HepG2 (cell line): Measurements from ENCODE around the gene CBLB. TPM values are rescaled to one million over a fixed set of nuclear protein-coding genes. Genes with fewer than 3 reads are reported as not detected.

Source experiments
- CENPT ChIP-seq: sonication (generic); formaldehyde crosslinking; IDR thresholded peaks from 2 replicates; pipeline ENCODE4 v1.8.0; 2022; ENCODE audit warnings: low read depth, mild to moderate bottlenecking, moderate library complexity, missing genetic modification reagents
- FOXK2 ChIP-seq: fragments of 450-650 bp; IDR thresholded peaks from 2 replicates; pipeline ENCODE4 v1.6.1; 2016
- GMEB1 ChIP-seq: sonication (generic); formaldehyde crosslinking; IDR thresholded peaks from 2 replicates; pipeline ENCODE4 v1.5.1; 2020; ENCODE audit warnings: missing genetic modification reagents, mild to moderate bottlenecking, borderline replicate concordance
- HINFP ChIP-seq: sonication (generic); formaldehyde crosslinking; IDR thresholded peaks from 2 replicates; pipeline ENCODE4 v1.4.0; 2020; ENCODE audit warnings: low read depth, mild to moderate bottlenecking, missing genetic modification reagents
- HNRNPUL1 ChIP-seq: fragments of 200-400 bp; formaldehyde crosslinking; IDR thresholded peaks from 2 replicates; pipeline ENCODE4 v1.6.1; 2017; ENCODE audit warnings: low read depth, mild to moderate bottlenecking, low read length, moderate library complexity
- LRRFIP1 ChIP-seq: sonication (generic); formaldehyde crosslinking; conservative IDR thresholded peaks from 2 replicates; pipeline ENCODE4 v1.4.0; 2020; ENCODE audit warnings: missing genetic modification reagents
- PHF8 ChIP-seq: sonication (generic); formaldehyde crosslinking; IDR thresholded peaks from 2 replicates; pipeline ENCODE4 v1.5.0; 2020; ENCODE audit warnings: missing genetic modification reagents
- ZC3H13 ChIP-seq: sonication (generic); formaldehyde crosslinking; IDR thresholded peaks from 2 replicates; pipeline ENCODE4 v1.8.1; 2023; ENCODE audit warnings: mild to moderate bottlenecking, missing genetic modification reagents, moderate library complexity
- ZNF567 ChIP-seq: sonication (generic); formaldehyde crosslinking; IDR thresholded peaks from 2 replicates; pipeline ENCODE4 v1.8.1; 2023; ENCODE audit warnings: mild to moderate bottlenecking, missing genetic modification reagents, borderline replicate concordance
- ZNF788 ChIP-seq: sonication (generic); formaldehyde crosslinking; IDR thresholded peaks from 2 replicates; pipeline ENCODE4 v1.5.0; 2020; ENCODE audit warnings: mild to moderate bottlenecking, missing genetic modification reagents, borderline replicate concordance
- ZNF792 ChIP-seq: IDR thresholded peaks from 2 replicates; pipeline ENCODE4 v1.6.1; 2016
- polyA plus RNA-seq, 8 experiments: library from polyadenylated mRNA; depleted of rRNA in 3 of 8; stranded (reverse) in 7 of 8; unstranded in 1 of 8; fragments of >200 nt; fragmentation: Illumina TruSeq in 4 of 8; extraction: Trizol in 4 of 8; gene quantifications; 2 replicates each; pipeline versions ENCODE4 v1.2.1 to v1.2.3, GENCODE V29; 2011 to 2016; ENCODE audit warnings: low read depth in 4 of 8, missing spikeins in 1 of 8, mixed read lengths in 1 of 8; ENCODE audit not compliant: insufficient read depth in 1 of 8
- total RNA-seq, 5 experiments: library from RNA; depleted of rRNA; stranded (reverse); fragments of >200 nt; fragmentation: Illumina TruSeq; extraction: Trizol; gene quantifications; 2 replicates each; pipeline ENCODE4 v1.2.3, GENCODE V29; 2016; ENCODE audit warnings: low read depth in 1 of 5
- TF ChIP-seq, protein P1 (sequence below): IDR thresholded peaks from 2 replicates; pipeline ENCODE4 v1.6.1; 2016; ENCODE audit warnings: missing genetic modification reagents, missing compliant biosample characterization
- TF ChIP-seq, protein P2 (sequence below), 2 experiments: sonication (generic) in 1 of 2; formaldehyde crosslinking in 1 of 2; IDR thresholded peaks; 2 replicates each; pipeline versions ENCODE4 v1.6.1 to v1.9.0; 2014 to 2022; ENCODE audit warnings: antibody characterized with exemption in 1 of 2, borderline replicate concordance in 1 of 2, inconsistent platforms in 1 of 2, low read depth in 1 of 2, missing genetic modification reagents in 1 of 2
- TF ChIP-seq, protein P3 (sequence below): IDR thresholded peaks from 2 replicates; pipeline ENCODE4 v1.6.1; 2016; ENCODE audit warnings: control low read depth

The CBLB gene
- total and polyA plus RNA-seq, 2 of the 13 experiments (the other 11 are each of a cell fraction or from before 2014, with no cell fraction given), result 9.8 to 16.4 TPM

DNA sequence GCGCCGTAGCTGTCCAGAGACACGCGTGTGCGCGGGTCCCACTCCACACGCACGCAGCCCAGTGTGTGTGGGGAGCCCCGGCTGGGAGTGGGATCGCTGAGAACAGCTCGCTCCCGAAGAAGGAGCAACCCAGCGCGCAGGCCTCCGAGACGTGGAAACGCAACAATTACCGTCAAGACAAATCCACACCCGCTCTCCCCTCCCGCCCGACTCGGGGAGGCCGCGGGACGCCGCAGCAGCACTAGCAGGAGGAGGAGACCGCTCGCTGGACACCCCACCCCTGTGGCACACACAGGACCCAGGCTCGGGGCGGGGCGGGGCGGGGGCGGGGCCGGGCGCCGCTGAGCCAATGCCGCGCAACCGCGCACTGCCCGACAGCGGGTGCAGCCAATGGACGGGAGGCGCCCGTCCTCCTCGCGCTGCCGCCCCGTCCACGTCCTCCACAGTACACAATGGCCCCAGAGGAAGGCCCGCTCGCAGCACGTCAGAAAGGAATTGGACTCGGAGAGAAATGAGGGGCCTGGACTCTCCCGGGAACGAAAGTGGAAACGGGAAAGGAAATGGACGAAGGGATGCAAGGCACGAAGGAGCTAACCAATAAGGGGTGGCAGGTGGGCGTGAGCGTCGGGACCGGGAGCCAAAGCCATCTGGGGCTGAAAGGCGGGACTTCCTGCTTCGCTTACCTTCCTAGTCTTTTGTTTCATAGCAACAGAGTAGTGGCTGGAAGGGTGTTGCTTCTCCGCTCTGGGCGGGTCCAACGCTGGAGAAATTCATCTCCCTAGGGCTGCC lies at the start of gene CBLB (continued):
- TF ChIP-seq ZNF567 (CRISPR knock-in tag) (0 out of 2 replicates have a peak, but pooled peaks have one; percentile 50), CENPT (no peak), FOXK2 (no peak), PHF8 (CRISPR knock-in tag) (peak; percentile 87), ZC3H13 (CRISPR knock-in tag) (0 out of 2 replicates have a peak, but pooled peaks have one; percentile 35), ZNF792 (CRISPR knock-in tag) (no peak; the same call in 1 of the 2 replicates), ZNF788 (CRISPR knock-in tag) (no peak), LRRFIP1 (CRISPR knock-in tag) (no peak), HINFP (CRISPR knock-in tag) (no peak), HNRNPUL1 (no peak), GMEB1 (CRISPR knock-in tag) (0 out of 2 replicates have a peak, but pooled peaks have one; percentile 10)
- TF ChIP-seq, protein P1, sequence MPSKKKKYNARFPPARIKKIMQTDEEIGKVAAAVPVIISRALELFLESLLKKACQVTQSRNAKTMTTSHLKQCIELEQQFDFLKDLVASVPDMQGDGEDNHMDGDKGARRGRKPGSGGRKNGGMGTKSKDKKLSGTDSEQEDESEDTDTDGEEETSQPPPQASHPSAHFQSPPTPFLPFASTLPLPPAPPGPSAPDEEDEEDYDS (CRISPR knock-in tag), result peak; percentile 30; the same call in 1 of the 2 replicates
- TF ChIP-seq, protein P2, sequence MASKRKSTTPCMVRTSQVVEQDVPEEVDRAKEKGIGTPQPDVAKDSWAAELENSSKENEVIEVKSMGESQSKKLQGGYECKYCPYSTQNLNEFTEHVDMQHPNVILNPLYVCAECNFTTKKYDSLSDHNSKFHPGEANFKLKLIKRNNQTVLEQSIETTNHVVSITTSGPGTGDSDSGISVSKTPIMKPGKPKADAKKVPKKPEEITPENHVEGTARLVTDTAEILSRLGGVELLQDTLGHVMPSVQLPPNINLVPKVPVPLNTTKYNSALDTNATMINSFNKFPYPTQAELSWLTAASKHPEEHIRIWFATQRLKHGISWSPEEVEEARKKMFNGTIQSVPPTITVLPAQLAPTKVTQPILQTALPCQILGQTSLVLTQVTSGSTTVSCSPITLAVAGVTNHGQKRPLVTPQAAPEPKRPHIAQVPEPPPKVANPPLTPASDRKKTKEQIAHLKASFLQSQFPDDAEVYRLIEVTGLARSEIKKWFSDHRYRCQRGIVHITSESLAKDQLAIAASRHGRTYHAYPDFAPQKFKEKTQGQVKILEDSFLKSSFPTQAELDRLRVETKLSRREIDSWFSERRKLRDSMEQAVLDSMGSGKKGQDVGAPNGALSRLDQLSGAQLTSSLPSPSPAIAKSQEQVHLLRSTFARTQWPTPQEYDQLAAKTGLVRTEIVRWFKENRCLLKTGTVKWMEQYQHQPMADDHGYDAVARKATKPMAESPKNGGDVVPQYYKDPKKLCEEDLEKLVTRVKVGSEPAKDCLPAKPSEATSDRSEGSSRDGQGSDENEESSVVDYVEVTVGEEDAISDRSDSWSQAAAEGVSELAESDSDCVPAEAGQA (IDR thresholded peaks at IDR 0.05; ENCODE audit: low read depth), result 0 out of 2 replicates have a peak, but pooled peaks have one; percentile 12
- TF ChIP-seq, protein P2 (CRISPR knock-in tag; IDR thresholded peaks at IDR 0.05; ENCODE audit: borderline replicate concordance), result 0 out of 2 replicates have a peak, but pooled peaks have one; percentile 29
- TF ChIP-seq, protein P3, sequence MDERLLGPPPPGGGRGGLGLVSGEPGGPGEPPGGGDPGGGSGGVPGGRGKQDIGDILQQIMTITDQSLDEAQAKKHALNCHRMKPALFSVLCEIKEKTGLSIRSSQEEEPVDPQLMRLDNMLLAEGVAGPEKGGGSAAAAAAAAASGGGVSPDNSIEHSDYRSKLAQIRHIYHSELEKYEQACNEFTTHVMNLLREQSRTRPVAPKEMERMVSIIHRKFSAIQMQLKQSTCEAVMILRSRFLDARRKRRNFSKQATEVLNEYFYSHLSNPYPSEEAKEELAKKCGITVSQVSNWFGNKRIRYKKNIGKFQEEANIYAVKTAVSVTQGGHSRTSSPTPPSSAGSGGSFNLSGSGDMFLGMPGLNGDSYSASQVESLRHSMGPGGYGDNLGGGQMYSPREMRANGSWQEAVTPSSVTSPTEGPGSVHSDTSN (CRISPR knock-in tag), result peak; percentile 86
